SU-DHL-6 (cell line): ENCODE measurements around the gene CHAT.

Experiments used
- H2AFZ ChIP-seq: fragments of 200-600 bp; sonication (generic); 2 replicates; pipeline ENCODE4 v1.6.1; 2014; ENCODE audit warnings: low read depth, mild to moderate bottlenecking, moderate library complexity, mixed read lengths, antibody characterized with exemption, low read length; ENCODE audit not compliant: severe bottlenecking
- H3F3A ChIP-seq: fragments of 200-600 bp; shearing (Covaris generic); 2 replicates; pipeline ENCODE4 v1.6.0; 2016; ENCODE audit warnings: antibody characterized with exemption, mild to moderate bottlenecking; ENCODE audit not compliant: insufficient read depth
- H3K27ac ChIP-seq: fragments of 200-600 bp; sonication (generic); 2 replicates; pipeline ENCODE4 v1.5.1; 2016; ENCODE audit warnings: low read depth, mild to moderate bottlenecking, low read length, moderate library complexity, mixed read lengths
- H3K27me3 ChIP-seq: fragments of 200-600 bp; sonication (generic), shearing (Covaris generic); 2 replicates; pipeline ENCODE4 v1.6.0; 2014; ENCODE audit warnings: mild to moderate bottlenecking, low read length
- H3K36me3 ChIP-seq: fragments of 200-600 bp; sonication (generic); 2 replicates; pipeline ENCODE4 v1.6.1; 2014; ENCODE audit warnings: mild to moderate bottlenecking, low read length, mixed read lengths
- H3K4me2 ChIP-seq: fragments of 300-600, 200-600 bp; shearing (Covaris generic), sonication (generic); 2 replicates; pipeline ENCODE4 v1.6.0; 2014; ENCODE audit warnings: low read length, low read depth, mild to moderate bottlenecking; ENCODE audit not compliant: poor library complexity, severe bottlenecking
- H3K4me3 ChIP-seq: fragments of 200-600 bp; sonication (generic); 2 replicates; pipeline ENCODE4 v1.5.1; 2014; ENCODE audit warnings: antibody characterized with exemption, low read length, mild to moderate bottlenecking, mixed read lengths; ENCODE audit not compliant: insufficient read depth, poor library complexity, severe bottlenecking
- H3K79me2 ChIP-seq: fragments of 200-600 bp; sonication (generic); 2 replicates; pipeline ENCODE4 v1.6.1; 2014; ENCODE audit warnings: mild to moderate bottlenecking, low read length, moderate library complexity; ENCODE audit not compliant: insufficient read depth
- H3K9ac ChIP-seq: fragments of 200-600 bp; sonication (generic); 2 replicates; pipeline ENCODE4 v1.7.0; 2014; ENCODE audit warnings: mild to moderate bottlenecking, low read length
- H3K9me2 ChIP-seq: fragments of 200-600 bp; sonication (generic); replicated peaks from 2 replicates; pipeline ENCODE4 v1.6.1; 2014; ENCODE audit warnings: low read length; ENCODE audit not compliant: insufficient read depth
- H3K9me3 ChIP-seq: fragments of 200-600 bp; sonication (generic); 2 replicates; pipeline ENCODE4 v1.6.1; 2014; ENCODE audit warnings: low read length, mixed read lengths; ENCODE audit not compliant: insufficient read depth
- H4K20me1 ChIP-seq: fragments of 200-600 bp; sonication (generic); 2 replicates; pipeline ENCODE4 v1.6.1; 2014; ENCODE audit warnings: low read depth, mild to moderate bottlenecking, antibody characterized with exemption, low read length, moderate library complexity, mixed read lengths
- CTCF ChIP-seq: fragments of 200-600 bp; sonication (generic); IDR thresholded peaks from one replicate; pipeline ENCODE4 v1.5.1; 2017; ENCODE audit warnings: antibody characterized with exemption, mild to moderate bottlenecking, low read length, moderate library complexity; ENCODE audit not compliant: insufficient read depth, poor library complexity, severe bottlenecking
- EZH2phosphoT487 ChIP-seq: fragments of 200-600 bp; sonication (generic), shearing (Covaris generic); conservative IDR thresholded peaks from 2 replicates; pipeline ENCODE4 v1.6.1; 2018; ENCODE audit warnings: mild to moderate bottlenecking, antibody characterized with exemption, low read length, moderate library complexity, mixed read lengths

Gene CHAT

GRCh38 chr10:49643241-49644034 is 29.6 kb downstream of the CHAT start:
- no peaks in the 10 kb centered on the region for H4K20me1 ChIP-seq
- no peaks in the 10 kb centered on the region for H3F3A ChIP-seq
- H3K4me3 ChIP-seq = no peak overlapping the region
- no peaks in the 10 kb centered on the region for H3K79me2 ChIP-seq
- H3K9me3 ChIP-seq = no peaks in the 10 kb centered on the region
- TF ChIP-seq EZH2phosphoT487 = no peak
- TF ChIP-seq CTCF = no peak
- no peak overlapping the region for H3K9ac ChIP-seq
- no peak overlapping the region for H2AFZ ChIP-seq
- H3K27me3 ChIP-seq = no peaks in the 10 kb centered on the region
- no peak overlapping the region for H3K27ac ChIP-seq
- H3K9me2 ChIP-seq = no peaks in the 10 kb centered on the region
- no peaks in the 10 kb centered on the region for H3K36me3 ChIP-seq
- no peak overlapping the region for H3K4me2 ChIP-seq

GRCh38 chr10:49644035-49644646 is 30.3 kb downstream of the CHAT start:
- Histone ChIP-seq H3K27me3 (no peaks in the 10 kb centered on the region), H3K4me2 (no peak overlapping the region)
- TF ChIP-seq CTCF (no peak), EZH2phosphoT487 (no peak)

GRCh38 chr10:49645417-49645816 is 31.6 kb downstream of the CHAT start:
- H3K9me3 ChIP-seq = no peaks in the 10 kb centered on the region
- no peak overlapping the region for H3K4me3 ChIP-seq
- no peak overlapping the region for H2AFZ ChIP-seq
- H3F3A ChIP-seq = no peaks in the 10 kb centered on the region
- H3K27me3 ChIP-seq = no peaks in the 10 kb centered on the region
- H3K79me2 ChIP-seq = no peaks in the 10 kb centered on the region
- H3K27ac ChIP-seq = no peak overlapping the region
- no peaks in the 10 kb centered on the region for H3K9me2 ChIP-seq
- no peak for TF ChIP-seq CTCF
- TF ChIP-seq EZH2phosphoT487 = no peak
- H4K20me1 ChIP-seq = no peaks in the 10 kb centered on the region
- no peaks in the 10 kb centered on the region for H3K36me3 ChIP-seq
- H3K9ac ChIP-seq = no peak overlapping the region
- H3K4me2 ChIP-seq = no peak overlapping the region

More at GRCh38 chr10:49644035-49644646, 30.3 kb downstream of the CHAT start:
- Histone ChIP-seq H3K4me3 (no peak overlapping the region), H3F3A (no peaks in the 10 kb centered on the region), H4K20me1 (no peaks in the 10 kb centered on the region), H3K36me3 (no peaks in the 10 kb centered on the region), H2AFZ (no peak overlapping the region), H3K27ac (no peak overlapping the region), H3K9ac (no peak overlapping the region), H3K79me2 (no peaks in the 10 kb centered on the region), H3K9me2 (no peaks in the 10 kb centered on the region), H3K9me3 (no peaks in the 10 kb centered on the region)
